Inferior parietal cortex (tissue), 1 donor: ENCODE data around the gene L3MBTL1.
"Not testable (repeated sequence)": the region's sequence is repeated elsewhere in the genome, so short reads cannot be mapped to it uniquely, and the experiment has no call there.

ENCODE experiments used
- DNase-seq: peaks from one replicate; pipeline ENCODE4 v3.0.0-alpha.2; 2016; ENCODE audit errors: extremely low spot score

Gene L3MBTL1

DNA sequence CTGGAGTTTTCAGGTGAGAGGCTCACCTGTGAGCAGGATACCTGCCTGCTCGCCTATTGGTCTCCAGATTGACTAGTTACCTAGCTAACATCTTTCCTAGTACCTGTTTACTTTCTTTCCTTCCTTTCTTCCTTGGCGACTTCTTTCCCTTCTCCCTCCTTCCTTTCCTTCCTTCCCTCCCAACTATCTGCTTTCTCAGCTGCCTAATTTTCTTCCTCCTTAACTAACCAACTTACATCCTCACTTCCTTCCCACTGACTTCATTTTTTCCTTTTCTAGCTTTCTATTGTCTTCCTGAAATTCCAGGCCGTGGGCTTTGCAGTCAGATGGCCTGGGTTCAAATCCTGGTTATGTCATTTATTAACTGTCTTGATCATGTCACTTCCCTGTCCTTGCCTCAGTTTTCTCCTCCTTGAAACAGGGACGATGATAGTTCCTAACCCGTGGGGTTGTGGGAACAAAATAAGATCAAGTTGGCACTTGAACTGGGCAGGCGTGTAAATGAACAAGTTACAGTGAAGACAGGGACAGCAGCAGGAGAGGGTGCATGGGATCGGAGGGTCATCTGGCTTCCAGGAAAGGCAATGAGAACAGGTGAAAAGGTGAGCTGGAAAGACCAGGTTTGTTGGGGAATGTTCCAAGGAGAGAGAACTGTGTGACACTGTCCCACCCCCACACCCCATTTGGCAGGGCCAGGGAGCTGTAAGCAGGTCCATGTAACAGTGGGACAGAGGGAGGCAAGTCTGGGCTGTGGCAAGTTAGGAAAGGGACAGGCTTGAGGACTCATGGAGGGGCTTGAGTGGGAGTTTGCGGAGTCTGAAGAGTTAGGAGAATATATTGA, 51.9 kb downstream of the L3MBTL1 start:
- no peak for DNase-seq

GRCh38 chr20:43560974-43561373, 53.5 kb downstream of the L3MBTL1 start:
- DNase-seq, result no peak

GRCh38 chr20:43563429-43563828, 55.9 kb downstream of the L3MBTL1 start:
- DNase-seq, result no peak

DNA sequence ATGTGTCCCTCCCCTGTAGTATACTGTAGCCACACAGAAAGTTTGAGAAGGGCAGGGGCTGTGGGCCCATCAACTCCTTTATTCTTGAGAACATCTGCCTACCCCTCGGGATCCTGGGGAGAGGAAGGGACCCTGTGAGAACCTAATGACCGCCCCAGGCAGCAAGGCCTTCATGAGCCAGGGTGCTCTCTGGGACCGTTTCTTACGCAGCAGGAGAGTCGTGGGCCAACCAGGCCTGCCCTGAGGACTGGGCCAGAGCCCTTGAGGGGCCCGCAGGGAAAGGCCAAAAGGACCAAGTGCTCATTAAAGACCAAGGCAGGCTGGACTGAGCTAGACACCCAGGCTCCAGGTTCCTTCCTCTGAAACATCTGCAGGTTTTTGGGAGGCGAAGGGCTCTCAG, 56.5 kb downstream of the L3MBTL1 start:
- DNase-seq, result no peak

GRCh38 chr20:43564455-43564854, 57.0 kb downstream of the L3MBTL1 start:
- peak; percentile 17 for DNase-seq

- DNase-seq, result peak; percentile 61
Measured at GRCh38 chr20:43564993-43565757, 57.7 kb downstream of the L3MBTL1 start.

GRCh38 chr20:43565758-43566104, 58.2 kb downstream of the L3MBTL1 start:
- DNase-seq, result no peak

GRCh38 chr20:43567477-43567876, 60.0 kb downstream of the L3MBTL1 start:
- DNase-seq, result no peak

- no peak for DNase-seq
Measured at GRCh38 chr20:43568706-43569105, 61.2 kb downstream of the L3MBTL1 start.

DNA sequence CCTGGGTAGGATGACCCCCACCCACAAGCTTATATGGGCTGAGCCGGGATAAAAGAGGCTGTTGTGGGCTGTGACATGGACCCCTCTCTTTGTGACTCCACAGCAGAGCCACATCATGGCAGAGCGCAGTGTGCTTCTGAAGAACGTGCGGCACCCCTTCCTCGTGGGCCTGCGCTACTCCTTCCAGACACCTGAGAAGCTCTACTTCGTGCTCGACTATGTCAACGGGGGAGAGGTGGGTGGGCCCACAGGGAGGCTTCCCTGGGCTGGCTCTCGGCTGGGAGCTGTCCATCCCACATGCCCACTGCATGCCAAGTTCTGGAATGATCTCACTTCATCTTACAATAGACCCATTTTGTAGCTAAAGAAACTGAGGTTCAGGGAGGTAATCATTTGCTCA, 61.8 kb downstream of the L3MBTL1 start:
- no peak for DNase-seq

DNA sequence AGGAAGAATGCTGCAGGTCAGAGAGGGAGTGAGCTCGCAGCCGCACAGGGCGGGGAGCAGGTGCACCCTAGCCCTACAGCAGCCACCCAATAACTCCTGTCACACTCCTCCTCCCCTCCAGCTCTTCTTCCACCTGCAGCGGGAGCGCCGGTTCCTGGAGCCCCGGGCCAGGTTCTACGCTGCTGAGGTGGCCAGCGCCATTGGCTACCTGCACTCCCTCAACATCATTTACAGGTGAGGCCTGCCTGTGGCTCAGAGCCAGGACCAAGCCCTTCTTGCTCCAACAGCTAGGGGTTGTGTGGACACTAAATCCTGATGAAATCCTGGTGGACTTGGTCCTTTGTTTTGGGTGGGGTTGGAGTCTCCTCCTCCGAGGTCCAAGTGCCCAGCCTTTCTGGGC, 63.0 kb downstream of the L3MBTL1 start:
- no peak for DNase-seq

DNA sequence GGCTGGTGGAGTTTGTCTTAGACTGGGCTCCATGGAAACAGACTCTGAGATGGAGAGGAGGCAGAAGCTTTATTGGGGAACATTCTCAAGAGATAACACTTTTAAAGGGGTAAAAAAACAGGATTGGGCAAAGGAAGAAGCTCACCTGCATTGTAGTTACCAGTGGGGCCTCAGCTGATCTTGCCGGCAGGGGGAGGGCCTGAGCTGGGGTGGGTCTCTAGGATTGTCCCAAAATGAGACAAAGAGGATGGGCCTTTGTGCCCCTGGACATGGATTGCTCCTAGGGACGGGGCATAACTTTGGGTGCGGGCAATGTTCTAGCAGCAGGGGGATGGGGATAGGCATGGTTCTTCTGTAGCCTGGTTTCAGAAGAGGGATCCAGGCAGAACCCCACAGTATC, 63.8 kb downstream of the L3MBTL1 start:
- no peak for DNase-seq

DNA sequence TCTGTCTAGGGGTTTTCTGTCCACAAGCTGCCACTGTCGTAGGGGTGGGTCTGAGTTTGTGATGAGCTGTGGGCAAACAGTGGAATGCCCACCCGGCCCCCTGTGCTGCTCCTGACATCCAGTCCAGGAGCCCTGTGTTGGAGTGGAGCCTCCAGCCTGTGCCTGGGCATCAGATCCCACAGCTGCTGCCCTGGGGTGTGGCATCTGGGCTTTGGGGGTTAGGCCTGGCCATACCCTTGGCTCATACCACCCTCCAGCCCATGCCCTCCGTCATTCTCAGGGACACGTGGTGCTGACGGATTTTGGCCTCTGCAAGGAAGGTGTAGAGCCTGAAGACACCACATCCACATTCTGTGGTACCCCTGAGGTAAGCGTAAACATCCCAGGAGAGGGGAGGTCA, 64.3 kb downstream of the L3MBTL1 start:
- no peak for DNase-seq

DNA sequence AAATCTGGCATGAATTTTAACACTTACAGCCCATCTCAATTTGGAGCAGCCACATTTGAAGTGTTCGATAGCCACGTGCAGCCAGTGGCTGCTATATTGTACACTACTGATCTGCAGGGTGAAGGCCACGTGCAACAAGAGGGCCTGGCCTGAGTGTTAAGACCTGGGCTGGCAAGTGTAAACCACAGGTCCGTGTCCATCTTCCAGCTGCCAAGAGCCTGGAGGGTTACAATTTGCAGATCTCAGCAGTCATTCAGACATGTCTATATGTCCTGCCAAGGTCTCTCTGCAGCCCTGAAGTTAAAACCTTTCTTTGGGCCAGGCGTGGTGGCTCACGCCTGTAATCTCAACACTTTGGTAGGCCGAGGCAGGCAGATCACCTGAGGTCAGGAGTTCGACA, 65.4 kb downstream of the L3MBTL1 start:
- no peak for DNase-seq

DNA sequence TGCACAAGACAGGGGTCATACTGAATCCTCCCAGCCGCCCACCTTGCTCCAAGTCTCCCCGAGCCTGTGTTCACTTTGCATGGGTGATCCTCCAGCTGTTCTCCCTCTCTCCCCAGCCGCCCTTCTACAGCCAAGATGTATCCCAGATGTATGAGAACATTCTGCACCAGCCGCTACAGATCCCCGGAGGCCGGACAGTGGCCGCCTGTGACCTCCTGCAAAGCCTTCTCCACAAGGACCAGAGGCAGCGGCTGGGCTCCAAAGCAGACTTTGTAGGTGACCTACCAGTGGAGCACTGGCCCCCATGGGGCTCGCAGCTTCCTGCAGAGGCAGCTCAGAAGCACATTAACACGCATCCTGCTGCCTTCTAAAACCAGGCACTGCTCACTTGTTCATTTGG, 68.6 kb downstream of the L3MBTL1 start:
- no peak for DNase-seq

GRCh38 chr20:43579861-43580793, 72.6 kb downstream of the L3MBTL1 start:
- DNase-seq, result no peak

DNA sequence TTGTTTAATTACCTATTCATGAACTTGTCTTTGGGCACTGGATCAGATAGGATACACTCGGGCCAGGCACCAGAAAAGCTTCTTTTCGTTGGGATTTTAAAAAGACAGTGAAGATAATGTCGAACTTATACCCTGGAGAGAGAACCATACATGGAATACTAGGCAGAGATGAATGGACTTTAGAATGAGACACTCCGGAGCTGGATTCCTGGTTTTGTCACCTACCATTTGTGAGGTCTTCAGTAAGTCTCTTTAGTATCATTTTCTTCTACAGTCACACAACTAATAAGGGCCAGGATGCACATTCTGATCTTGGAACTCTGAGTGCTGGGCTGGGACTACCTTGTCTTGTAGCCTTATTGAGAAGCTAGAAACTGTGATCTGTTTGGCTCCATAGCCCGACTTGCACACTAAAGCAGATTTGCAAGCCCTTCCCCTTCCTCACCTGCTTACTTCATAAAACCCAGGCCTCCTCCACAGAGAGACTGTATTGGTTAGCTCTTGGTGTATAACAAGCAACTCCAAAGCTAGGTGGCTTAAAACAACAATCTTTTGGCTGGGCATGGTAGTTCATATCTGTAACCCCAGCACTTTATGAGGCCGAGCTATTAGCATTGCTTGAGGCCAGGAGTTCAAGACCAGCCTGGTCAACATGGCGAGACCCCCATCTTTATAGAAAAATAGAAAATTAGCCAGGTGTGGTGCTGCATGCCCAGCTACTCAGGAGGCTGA, 75.8 kb downstream of the L3MBTL1 start:
- DNase-seq, result no peak

- peak; percentile 80 for DNase-seq
Measured at GRCh38 chr20:43583982-43584432, 76.5 kb downstream of the L3MBTL1 start.

GRCh38 chr20:43584448-43585136, 77.1 kb downstream of the L3MBTL1 start:
- DNase-seq, result no peak

DNA sequence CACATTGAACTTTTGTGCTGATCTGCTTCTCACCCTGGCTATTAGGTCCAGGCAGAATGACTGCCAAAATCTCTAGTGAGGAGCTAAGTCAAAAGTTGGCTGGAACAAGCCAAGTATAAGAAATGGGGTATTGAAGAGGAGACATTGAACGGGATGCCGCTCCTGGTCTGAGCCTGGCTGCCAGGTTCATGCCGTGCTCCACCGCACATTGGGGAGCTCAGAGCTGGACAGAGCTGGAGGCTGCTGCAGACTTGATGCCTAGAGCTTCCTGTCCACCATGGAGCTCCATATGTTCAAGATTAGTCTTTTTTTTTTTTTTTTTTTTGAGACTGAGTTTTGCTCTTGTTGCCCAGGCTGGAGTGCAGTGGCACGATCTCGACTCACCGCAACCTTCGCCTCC, 79.1 kb downstream of the L3MBTL1 start:
- DNase-seq, result no peak

GRCh38 chr20:43588526-43588925, 81.0 kb downstream of the L3MBTL1 start:
- DNase-seq, result not testable (repeated sequence)
